Measurements from ENCODE around the gene ATP9A. TPM values are rescaled to one million over a fixed set of nuclear protein-coding genes. Genes with fewer than 3 reads are reported as not detected.

Gene ATP9A
- total and polyA plus RNA-seq, 10 of the 15 experiments (the other 5 are each of a cell fraction or from before 2014, with no cell fraction given): 0.03 to 0.81 (median 0.14) TPM

- ChIA-PET SMC1A (ENCODE audit: uncharacterized antibody, unreplicated experiment) (no interaction called here), POLR2A (interaction anchor here (0.7 kb wide), 1 partner anchor 485 kb away, joined by 3 read pairs; no protein-coding TSS in a partner anchor), RAD21 (ENCODE audit: unreplicated experiment) (no interaction called here), CTCF (no interaction called here)
- Histone ChIP-seq H3K79me2 (ENCODE audit: control insufficient read depth, insufficient read depth, low read length) (no peaks in the 10 kb centered on the region), H3K27ac (ENCODE audit: control insufficient read depth, insufficient read depth) (no peak overlapping the region), H3K4me1 (ENCODE audit: control insufficient read depth, insufficient read depth, low read length) (no peaks in the 10 kb centered on the region), H3K9me3 (replicated peaks; ENCODE audit: control insufficient read depth, insufficient read depth, low read length) (no peaks in the 10 kb centered on the region), H3K36me3 (ENCODE audit: control insufficient read depth in 2 of 2, insufficient read depth in 2 of 2, low read length in 1 of 2) (no peaks in the 10 kb centered on the region), H3K27me3 (replicated peaks in 1 of 2; ENCODE audit: control insufficient read depth in 2 of 2, insufficient read depth in 2 of 2, low read length in 1 of 2) (no peaks in the 10 kb centered on the region), H3K9ac (ENCODE audit: control insufficient read depth, insufficient read depth, low read length) (no peak overlapping the region), H4K20me1 (ENCODE audit: control insufficient read depth, insufficient read depth) (no peaks in the 10 kb centered on the region), H2AFZ (ENCODE audit: control insufficient read depth, low read depth, low read length) (no peak overlapping the region), H3K4me2 (ENCODE audit: control insufficient read depth, insufficient read depth) (no peak overlapping the region), H3K4me3 (no peak overlapping the region)
- FAIRE-seq: no peak
- ATAC-seq: peak; percentile 24
- in situ Hi-C loops (cut with MboI) (no loop called here), intact Hi-C loops (cut with micrococcal nuclease; ENCODE audit: unreplicated experiment) (loop anchor here (10.0 kb wide), 1 partner anchor 126 kb away; no protein-coding TSS in a partner anchor)
- no peak for TF ChIP-seq POLR2AphosphoS5 (IDR thresholded peaks at IDR 0.05; ENCODE audit: low read length)
- peak in 1 of 2 experiments; percentile 10; a peak in 1 of 4 replicates for TF ChIP-seq ETV6 (conservative IDR thresholded peaks at IDR 0.05 in 1 of 2, IDR thresholded peaks at IDR 0.05 in 1 of 2; ENCODE audit: borderline replicate concordance in 1 of 2, low read depth in 1 of 2)
- peak; percentile 85 for TF ChIP-seq TCF7 (IDR thresholded peaks at IDR 0.05; ENCODE audit: borderline replicate concordance)
- DNase-seq (ENCODE audit: low read depth, low spot score): no peak
- whole genome bisulfite sequencing (ENCODE audit: insufficient coverage, insufficient replicate concordance, low lambda C conversion rate, missing lambda C conversion rate): 38% methylated on average over 13 of the region's 14 CpGs
- BruUV-seq (replicated peaks): no TSS peak
Measured at GRCh38 chr20:51760905-51761546, 7.2 kb downstream of the ATP9A start.

- no peak for ATAC-seq
- TF ChIP-seq ASH2L (IDR thresholded peaks at IDR 0.05; ENCODE audit: borderline replicate concordance, low read depth): no peak
- TF ChIP-seq DPF2 (IDR thresholded peaks at IDR 0.05): no peak
- TF ChIP-seq ZNF217 (IDR thresholded peaks at IDR 0.05): no peak
- no peak for TF ChIP-seq ZNF274 (IDR thresholded peaks at IDR 0.05; ENCODE audit: insufficient read depth, insufficient read length)
- no peak for TF ChIP-seq ZBTB11 (CRISPR knock-in tag; IDR thresholded peaks at IDR 0.05)
- no peak for TF ChIP-seq CEBPZ (IDR thresholded peaks at IDR 0.05; ENCODE audit: low read depth, low read length)
Measured at GRCh38 chr20:51759769-51760510, 8.2 kb downstream of the ATP9A start.

More at GRCh38 chr20:51759769-51760510, 8.2 kb downstream of the ATP9A start:
- ChIA-PET SMC1A (ENCODE audit: uncharacterized antibody, unreplicated experiment) (no interaction called here), RAD21 (ENCODE audit: unreplicated experiment) (no interaction called here), POLR2A (no interaction called here), CTCF (no interaction called here)
- H3K4me2 ChIP-seq (ENCODE audit: control insufficient read depth, insufficient read depth): no peak overlapping the region
- no peak overlapping the region for H3K9ac ChIP-seq (ENCODE audit: control insufficient read depth, insufficient read depth, low read length)
- H3K79me2 ChIP-seq (ENCODE audit: control insufficient read depth, insufficient read depth, low read length): no peaks in the 10 kb centered on the region
- H3K27me3 ChIP-seq (replicated peaks in 1 of 2; ENCODE audit: control insufficient read depth in 2 of 2, insufficient read depth in 2 of 2, low read length in 1 of 2): no peaks in the 10 kb centered on the region
- WGBS (ENCODE audit: insufficient coverage, insufficient replicate concordance, low lambda C conversion rate, missing lambda C conversion rate): 32% methylated on average over 14 of the region's 14 CpGs
- intact Hi-C loops (cut with micrococcal nuclease; ENCODE audit: unreplicated experiment): loop anchor here (10.0 kb wide), 1 partner anchor 125 kb away; no protein-coding TSS in a partner anchor
- no peak for DNase-seq (ENCODE audit: low read depth, low spot score)
- H3K4me1 ChIP-seq (ENCODE audit: control insufficient read depth, insufficient read depth, low read length): no peaks in the 10 kb centered on the region
- no peak overlapping the region for H3K27ac ChIP-seq (ENCODE audit: control insufficient read depth, insufficient read depth)
- no peak overlapping the region for H2AFZ ChIP-seq (ENCODE audit: control insufficient read depth, low read depth, low read length)
- no peak for FAIRE-seq
- in situ Hi-C loops (cut with MboI): no loop called here
- no peak overlapping the region for H3K4me3 ChIP-seq
- no TSS peak for BruUV-seq (replicated peaks)
- no peaks in the 10 kb centered on the region for H4K20me1 ChIP-seq (ENCODE audit: control insufficient read depth, insufficient read depth)
- H3K9me3 ChIP-seq (replicated peaks; ENCODE audit: control insufficient read depth, insufficient read depth, low read length): no peaks in the 10 kb centered on the region
- H3K36me3 ChIP-seq (ENCODE audit: control insufficient read depth in 2 of 2, insufficient read depth in 2 of 2, low read length in 1 of 2): no peaks in the 10 kb centered on the region

Measured in GM12878 (cell line).